Measurements from ENCODE around the gene CLCNKB.

The CLCNKB gene

DNA sequence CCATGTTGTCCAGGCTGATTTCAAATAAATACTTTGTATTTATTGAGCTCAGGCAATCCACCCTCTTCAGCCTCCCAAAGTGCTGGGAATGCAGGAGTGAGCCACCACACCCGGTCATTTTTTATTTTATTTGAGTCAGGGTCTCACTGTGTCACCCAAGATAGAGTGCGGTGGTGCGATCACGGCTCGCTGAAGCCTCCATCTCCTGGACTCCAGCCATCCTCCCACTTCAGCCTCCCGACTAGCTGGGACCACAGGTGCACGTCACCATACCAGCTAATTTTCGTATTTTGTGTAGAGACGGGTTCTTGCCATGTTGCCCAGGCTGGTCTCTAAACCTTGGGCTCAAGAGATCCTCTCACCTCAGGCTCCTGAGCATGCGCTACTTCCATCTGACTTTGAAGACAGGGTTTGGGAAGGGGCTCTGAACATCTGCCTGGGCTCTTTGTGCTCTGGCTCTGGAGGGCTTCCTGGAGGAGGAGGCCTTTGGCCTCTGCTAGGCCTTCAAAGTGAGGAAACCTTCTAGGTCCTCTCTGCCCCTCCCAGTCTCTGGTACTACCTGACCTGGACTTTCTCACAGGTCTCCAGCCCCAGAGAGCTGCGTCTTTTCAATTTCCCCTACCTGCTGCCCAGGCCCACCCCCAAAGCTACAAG, 31.5 kb upstream of the CLCNKB start:
- H3K36me3 Mint-ChIP-seq = no peaks in the 10 kb centered on the region
- no peaks in the 10 kb centered on the region for H3K27me3 Mint-ChIP-seq
- H3K27ac Mint-ChIP-seq = no peak overlapping the region
- H3K4me3 Mint-ChIP-seq = peak overlapping the region; percentile 56
- no peaks in the 10 kb centered on the region for H3K9me3 Mint-ChIP-seq (ENCODE audit: low read depth)
- H3K4me1 Mint-ChIP-seq (ENCODE audit: low read depth) = peaks cover 4% of the 10 kb centered on the region

GRCh38 chr1:16012590-16013219, 30.9 kb upstream of the CLCNKB start:
- H3K27me3 Mint-ChIP-seq = no peaks in the 10 kb centered on the region
- H3K36me3 Mint-ChIP-seq = no peaks in the 10 kb centered on the region
- H3K4me1 Mint-ChIP-seq (ENCODE audit: low read depth) = peaks cover 4% of the 10 kb centered on the region
- no peak overlapping the region for H3K27ac Mint-ChIP-seq
- no peaks in the 10 kb centered on the region for H3K9me3 Mint-ChIP-seq (ENCODE audit: low read depth)
- H3K4me3 Mint-ChIP-seq = peak overlapping the region; percentile 56

DNA sequence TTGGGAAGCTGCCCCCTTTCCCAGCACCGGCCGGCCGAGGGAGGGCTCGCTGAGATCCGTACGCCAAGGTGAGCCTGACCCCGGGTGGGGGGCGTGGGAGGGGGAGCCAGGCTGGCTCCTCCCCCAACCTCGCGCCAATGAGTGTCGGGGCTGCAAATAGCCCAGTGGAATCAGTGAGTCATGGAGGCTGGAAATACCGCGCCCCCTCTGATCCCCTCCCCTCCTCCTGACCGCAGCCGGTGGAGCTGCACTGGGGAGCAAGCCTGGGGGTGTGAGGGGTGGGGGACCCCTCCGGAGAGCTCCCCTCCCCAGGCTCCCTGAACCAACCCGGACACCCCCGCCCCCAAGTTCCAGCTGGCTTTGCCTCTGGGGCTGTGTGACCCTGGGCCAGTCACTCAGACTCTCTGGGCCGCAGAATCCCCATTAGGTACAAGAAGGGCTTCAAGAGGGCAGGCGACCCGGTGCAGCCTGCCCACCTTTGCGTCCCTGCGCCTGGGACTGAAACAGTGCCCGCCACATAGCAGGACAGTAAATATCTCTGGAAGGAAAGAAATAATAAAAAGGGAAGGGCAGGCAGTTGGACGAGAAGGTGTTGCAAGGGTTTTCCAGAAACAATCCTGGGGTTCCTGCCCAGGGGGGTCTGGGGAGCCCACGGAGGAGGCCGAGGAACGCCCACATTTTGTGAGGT, 30.2 kb upstream of the CLCNKB start:
- H3K4me1 Mint-ChIP-seq (ENCODE audit: low read depth) = peaks cover 4% of the 10 kb centered on the region
- H3K9me3 Mint-ChIP-seq (ENCODE audit: low read depth) = no peaks in the 10 kb centered on the region
- H3K27ac Mint-ChIP-seq = no peak overlapping the region
- H3K27me3 Mint-ChIP-seq = no peaks in the 10 kb centered on the region
- no peaks in the 10 kb centered on the region for H3K36me3 Mint-ChIP-seq
- H3K4me3 Mint-ChIP-seq = peak overlapping the region; percentile 43

DNA sequence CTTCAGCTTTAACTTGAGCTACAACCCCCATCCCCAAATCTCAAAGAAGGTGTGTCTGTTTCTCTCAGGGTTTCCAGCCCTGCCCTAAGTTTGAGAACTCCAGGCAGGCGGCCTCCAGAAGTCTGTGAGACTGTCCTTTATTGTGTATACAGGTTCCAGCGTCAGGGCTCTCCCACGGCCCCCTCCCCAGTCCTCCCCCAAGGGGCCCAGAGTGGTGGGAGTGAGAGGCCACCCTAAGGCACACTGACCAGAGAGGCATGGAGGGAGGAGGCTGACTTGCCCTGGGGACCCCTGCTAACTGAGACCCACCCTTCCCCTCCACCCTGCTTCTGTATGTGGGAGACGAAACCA, 29.7 kb upstream of the CLCNKB start:
- H3K4me3 Mint-ChIP-seq = peak overlapping the region; percentile 43
- H3K36me3 Mint-ChIP-seq = no peaks in the 10 kb centered on the region

DNA sequence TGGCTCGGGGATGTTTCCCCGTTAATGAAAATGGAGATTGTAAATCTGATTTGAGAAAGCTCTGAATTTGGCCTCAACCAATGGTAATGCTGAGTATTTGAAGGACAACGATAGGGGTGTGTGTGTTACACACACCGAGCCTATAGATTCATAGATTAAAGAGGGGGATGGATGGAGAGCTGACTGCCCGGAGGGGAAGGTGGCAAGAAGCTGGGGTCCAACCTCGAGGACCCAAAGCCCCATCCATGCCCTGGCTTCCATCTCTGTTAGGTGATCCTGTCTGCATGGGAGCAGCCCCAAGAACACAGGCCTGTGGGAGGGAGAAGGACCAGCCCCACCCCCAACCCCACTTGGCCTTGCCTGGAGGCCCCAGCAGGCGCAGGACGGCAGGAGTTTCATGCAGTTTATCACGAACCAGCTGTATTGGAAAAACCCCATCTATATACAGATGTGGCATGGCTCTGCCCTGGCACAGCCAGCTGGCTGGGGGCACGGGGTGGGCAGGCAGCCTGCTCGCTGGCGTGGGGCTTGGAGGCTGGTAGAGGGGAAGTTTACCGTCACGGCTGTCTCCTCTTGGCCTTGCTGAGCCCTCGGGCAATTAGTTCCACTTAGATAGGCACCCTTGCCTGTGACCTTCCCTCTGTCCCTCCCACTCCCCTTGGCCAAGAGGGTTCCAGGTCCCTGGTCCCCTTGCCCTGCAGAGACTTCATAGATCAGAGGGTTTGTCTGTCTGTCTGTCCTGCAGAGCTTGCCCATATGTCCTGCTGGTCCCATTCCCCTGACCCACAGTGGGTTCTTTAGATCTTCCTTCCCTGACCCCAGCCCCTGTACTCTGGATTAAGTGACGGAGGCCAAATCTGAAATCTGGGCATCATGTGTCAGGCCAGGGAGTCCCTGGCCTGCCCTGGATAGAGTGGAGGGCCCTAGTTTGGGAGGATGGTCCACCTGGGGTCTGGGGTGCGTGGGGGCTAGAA, 28.8 kb upstream of the CLCNKB start:
- Mint-ChIP-seq H3K4me3 (no peak overlapping the region), H3K27me3 (no peaks in the 10 kb centered on the region)

More for the DNA sequence above, 29.7 kb upstream of the CLCNKB start:
- Mint-ChIP-seq H3K9me3 (ENCODE audit: low read depth) (no peaks in the 10 kb centered on the region), H3K27ac (no peak overlapping the region), H3K27me3 (no peaks in the 10 kb centered on the region), H3K4me1 (ENCODE audit: low read depth) (peaks cover 4% of the 10 kb centered on the region)

DNA sequence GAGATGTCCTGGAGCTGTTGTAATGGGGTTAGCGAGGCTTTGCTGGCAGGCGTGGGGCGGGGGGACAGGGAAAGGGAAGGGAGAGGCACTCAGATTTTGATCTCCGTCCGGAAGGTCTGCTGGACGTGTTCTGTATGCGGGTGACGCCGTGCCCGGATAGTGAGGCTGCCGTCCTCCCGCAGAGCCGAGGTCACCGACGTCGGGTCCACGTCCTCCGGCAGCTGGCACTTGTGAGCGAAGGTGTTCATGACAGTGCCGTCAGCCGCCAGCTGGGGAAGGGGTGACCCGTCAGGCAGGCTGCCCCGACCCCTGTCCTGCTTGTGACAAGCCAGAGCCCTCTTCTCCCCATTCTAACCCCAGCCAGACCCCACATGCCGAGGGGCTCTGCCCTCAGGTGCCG, 28.1 kb upstream of the CLCNKB start:
- Mint-ChIP-seq H3K9me3 (ENCODE audit: low read depth) (no peaks in the 10 kb centered on the region), H3K4me3 (no peak overlapping the region), H3K36me3 (no peaks in the 10 kb centered on the region), H3K27ac (no peak overlapping the region), H3K4me1 (ENCODE audit: low read depth) (peaks cover 4% of the 10 kb centered on the region), H3K27me3 (no peaks in the 10 kb centered on the region)

More for the DNA sequence above, 28.8 kb upstream of the CLCNKB start:
- peaks cover 4% of the 10 kb centered on the region for H3K4me1 Mint-ChIP-seq (ENCODE audit: low read depth)
- H3K36me3 Mint-ChIP-seq = no peaks in the 10 kb centered on the region
- H3K27ac Mint-ChIP-seq = no peak overlapping the region
- H3K9me3 Mint-ChIP-seq (ENCODE audit: low read depth) = no peaks in the 10 kb centered on the region

- Mint-ChIP-seq H3K9me3 (ENCODE audit: low read depth) (no peaks in the 10 kb centered on the region), H3K36me3 (no peaks in the 10 kb centered on the region), H3K27ac (no peak overlapping the region), H3K4me3 (no peak overlapping the region), H3K4me1 (ENCODE audit: low read depth) (peaks cover 4% of the 10 kb centered on the region), H3K27me3 (no peaks in the 10 kb centered on the region)
These were observed 27.4 kb upstream of the CLCNKB start for GRCh38 chr1:16015960-16016901.

- Mint-ChIP-seq H3K27ac (no peak overlapping the region), H3K27me3 (no peaks in the 10 kb centered on the region), H3K36me3 (no peaks in the 10 kb centered on the region), H3K9me3 (ENCODE audit: low read depth) (no peaks in the 10 kb centered on the region), H3K4me1 (ENCODE audit: low read depth) (peaks cover 4% of the 10 kb centered on the region), H3K4me3 (no peak overlapping the region)
These were observed 26.5 kb upstream of the CLCNKB start for GRCh38 chr1:16017076-16017460.

- H3K4me3 Mint-ChIP-seq = no peak within 1 kb of the TSS
- H3K4me1 Mint-ChIP-seq (ENCODE audit: low read depth) = no peaks in the 10 kb centered on the region
- no peaks in the 10 kb centered on the region for H3K27me3 Mint-ChIP-seq
- no peaks in the 10 kb centered on the region for H3K36me3 Mint-ChIP-seq
- no peaks in the 10 kb centered on the region for H3K9me3 Mint-ChIP-seq (ENCODE audit: low read depth)
- H3K27ac Mint-ChIP-seq = peak within 1 kb of the TSS; percentile 16
These were observed 25.9 kb upstream of the CLCNKB start, which contains the start of gene HSPB7 for GRCh38 chr1:16017461-16018303. TSS of gene HSPB7 (minus strand) at chr1:16018043. CDS start at chr1:16017963, 80 bp downstream.

- Mint-ChIP-seq H3K9me3 (ENCODE audit: low read depth) (no peaks in the 10 kb centered on the region), H3K27me3 (no peaks in the 10 kb centered on the region), H3K4me3 (no peak overlapping the region), H3K36me3 (no peaks in the 10 kb centered on the region), H3K4me1 (ENCODE audit: low read depth) (no peaks in the 10 kb centered on the region), H3K27ac (peak overlapping the region; percentile 16)
These were observed 25.3 kb upstream of the CLCNKB start for GRCh38 chr1:16018308-16018707.

GRCh38 chr1:16018749-16019643, 24.6 kb upstream of the CLCNKB start:
- Mint-ChIP-seq H3K4me3 (no peak overlapping the region), H3K4me1 (ENCODE audit: low read depth) (no peaks in the 10 kb centered on the region), H3K27me3 (no peaks in the 10 kb centered on the region), H3K36me3 (no peaks in the 10 kb centered on the region), H3K9me3 (ENCODE audit: low read depth) (no peaks in the 10 kb centered on the region), H3K27ac (peak overlapping the region; percentile 16)

DNA sequence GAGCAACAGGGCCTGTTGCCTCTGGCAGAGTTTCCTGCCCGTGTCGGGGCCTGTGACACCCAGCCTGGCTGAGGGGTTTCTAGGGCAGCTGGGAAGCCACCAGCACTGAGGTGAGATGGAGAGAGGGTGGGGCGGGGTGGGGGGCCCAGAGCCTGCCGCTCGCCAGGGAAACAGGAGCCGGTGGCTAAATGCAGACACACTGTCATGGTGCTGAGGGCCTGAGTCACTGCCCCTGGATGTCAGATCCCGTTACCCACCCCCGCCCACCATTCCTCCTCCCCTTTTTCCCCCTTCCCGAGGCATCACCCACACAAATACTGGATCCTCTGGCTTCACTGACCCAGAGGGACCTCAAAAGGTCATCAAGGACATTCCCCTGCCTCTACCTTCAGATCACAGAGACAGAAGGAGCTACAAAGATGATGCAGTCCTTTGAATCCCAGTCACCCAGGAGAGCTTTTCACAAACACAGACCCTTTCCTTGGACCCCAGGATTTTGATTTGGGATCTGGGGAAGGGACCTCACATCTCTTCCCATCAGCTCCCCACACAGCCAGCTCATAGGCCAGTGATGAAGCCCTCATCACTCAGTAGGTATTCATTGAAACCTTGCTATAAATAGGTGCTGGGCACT, 23.8 kb upstream of the CLCNKB start:
- no peak overlapping the region for H3K4me3 Mint-ChIP-seq
- no peaks in the 10 kb centered on the region for H3K36me3 Mint-ChIP-seq
- no peaks in the 10 kb centered on the region for H3K27me3 Mint-ChIP-seq
- no peak overlapping the region for H3K27ac Mint-ChIP-seq
- H3K9me3 Mint-ChIP-seq (ENCODE audit: low read depth) = no peaks in the 10 kb centered on the region
- no peaks in the 10 kb centered on the region for H3K4me1 Mint-ChIP-seq (ENCODE audit: low read depth)
